Measurements from ENCODE around the gene PDGFC.

- TF ChIP-seq CTCF (IDR thresholded peaks at IDR 0.05) (no peak), POLR2A (IDR thresholded peaks at IDR 0.05) (no peak)
Observed at GRCh38 chr4:156779774-156780173, 191.8 kb downstream of the PDGFC start.
